HepG2 (cell line): ENCODE results near the gene OR10H2. TPM values are rescaled to one million over a fixed set of nuclear protein-coding genes. Genes with fewer than 3 reads are reported as not detected.

Source experiments
- ATAC-seq: fragments of 200-7000 bp; cut with Tn5 transposase; 3 replicates; pipeline ENCODE4 v1.9.1; 2020; ENCODE audit warnings: mild to moderate bottlenecking, moderate library complexity
- BruUV-seq: library from RNA; stranded (reverse); fragments of 400-500 nt; replicated peaks from 2 replicates; lab custom pipeline; 2021; lab: Mats Ljungman, UMichigan
- CTCF ChIA-PET: fragments of 300-600 bp; formaldehyde crosslinking; extraction: SDS; loops from one replicate; lab custom pipeline; 2021; ENCODE audit warnings: low total read pairs, inconsistent platforms, low intra/inter-chr PET ratio; lab: Yijun Ruan, JAX
- POLR2A ChIA-PET: fragments of 350-600 bp; sonication (Branson Sonifier 250); formaldehyde crosslinking; loops from one replicate; lab custom pipeline; 2020; ENCODE audit warnings: antibody characterized with exemption, inconsistent platforms; lab: Yijun Ruan, JAX
- DNase-seq: peaks from one replicate; pipeline ENCODE4 v3.0.0-alpha.2; 2015; ENCODE audit warnings: low spot score
- FAIRE-seq: peaks from 3 replicates; lab custom pipeline; 2011; peaks lifted over from hg19 to GRCh38; lab: Jason Lieb, UNC
- H2AFZ ChIP-seq: one replicate; pipeline ENCODE4 v1.6.1; 2011; ENCODE audit warnings: low read length, inconsistent platforms
- H3K27ac ChIP-seq: fragments of 300-600 bp; 3 replicates; pipeline ENCODE4 v1.8.0; 2011; ENCODE audit warnings: mixed run types, mild to moderate bottlenecking, mixed read lengths, low read length, inconsistent platforms; ENCODE audit not compliant: insufficient read depth; ENCODE audit errors: extremely low read length
- H3K27me3 ChIP-seq, 2 experiments: fragments of 200-600 bp in 1 of 2; 2 replicates in 1 of 2; 3 replicates in 1 of 2; pipeline versions ENCODE4 v1.6.0 to v1.8.0; 2011; ENCODE audit warnings: low read length in 2 of 2, mild to moderate bottlenecking in 2 of 2, moderate library complexity in 2 of 2, inconsistent platforms in 1 of 2; ENCODE audit not compliant: insufficient read depth in 2 of 2, control insufficient read depth in 1 of 2
- H3K36me3 ChIP-seq, 2 experiments: fragments of 200-600 bp in 1 of 2; replicated peaks in 1 of 2; 2 replicates in 1 of 2; 3 replicates in 1 of 2; pipeline versions ENCODE4 v1.5.1 to v1.8.0; 2011; ENCODE audit warnings: low read length in 2 of 2, inconsistent platforms in 1 of 2; ENCODE audit not compliant: insufficient read depth in 2 of 2, control insufficient read depth in 1 of 2
- H3K4me1 ChIP-seq: 2 replicates; pipeline ENCODE4 v1.5.1; 2012; ENCODE audit warnings: low read length, inconsistent platforms; ENCODE audit not compliant: insufficient read depth
- H3K4me2 ChIP-seq: 2 replicates; pipeline ENCODE4 v1.6.0; 2011; ENCODE audit warnings: low read depth, low read length, inconsistent platforms
- H3K4me3 ChIP-seq, 3 experiments: fragments of 200-600 bp in 1 of 3; sonication (generic), shearing (Covaris generic) in 1 of 3; replicated peaks in 1 of 3; 2 replicates each; pipeline ENCODE4 v1.5.1; 2011 to 2016; ENCODE audit warnings: low read length in 3 of 3, inconsistent platforms in 2 of 3, low read depth in 2 of 3, mild to moderate bottlenecking in 2 of 3, control low read depth in 1 of 3, mixed read lengths in 1 of 3; ENCODE audit not compliant: insufficient read depth in 1 of 3
- H3K79me2 ChIP-seq: one replicate; pipeline ENCODE4 v1.6.1; 2011; ENCODE audit warnings: low read length, inconsistent platforms; ENCODE audit not compliant: insufficient read depth
- H3K9ac ChIP-seq: 2 replicates; pipeline ENCODE4 v1.6.0; 2011; ENCODE audit warnings: mild to moderate bottlenecking, low read depth, low read length, inconsistent platforms; ENCODE audit not compliant: insufficient read depth
- H3K9me3 ChIP-seq: 2 replicates; pipeline ENCODE4 v1.5.1; 2012; ENCODE audit warnings: mild to moderate bottlenecking, low read length
- H4K20me1 ChIP-seq: 2 replicates; pipeline ENCODE4 v1.6.0; 2011; ENCODE audit warnings: inconsistent platforms, mild to moderate bottlenecking, low read length, moderate library complexity; ENCODE audit not compliant: insufficient read depth
- ARNT2 ChIP-seq: sonication (generic); formaldehyde crosslinking; IDR thresholded peaks from 2 replicates; pipeline ENCODE4 v1.8.0; 2022; ENCODE audit warnings: mild to moderate bottlenecking, low read depth, missing genetic modification reagents, moderate library complexity
- BRF2 ChIP-seq: sonication (generic); formaldehyde crosslinking; IDR thresholded peaks from 2 replicates; pipeline ENCODE4 v1.8.1; 2022; ENCODE audit warnings: mild to moderate bottlenecking, missing genetic modification reagents
- CEBPB ChIP-seq: IDR thresholded peaks from 2 replicates; pipeline ENCODE4 v1.6.1; 2011; ENCODE audit warnings: low read depth, low read length, improper control_type of control experiment, borderline replicate concordance
- HMGXB4 ChIP-seq, 2 experiments: sonication (generic) in 1 of 2; formaldehyde crosslinking in 1 of 2; IDR thresholded peaks; 2 replicates each; pipeline versions ENCODE4 v1.4.0 to v1.6.1; 2018 to 2020; ENCODE audit warnings: missing genetic modification reagents in 2 of 2, borderline replicate concordance in 1 of 2, low read depth in 1 of 2, mild to moderate bottlenecking in 1 of 2, missing biosample characterization in 1 of 2
- HNF4A ChIP-seq: sonication (generic); formaldehyde crosslinking; IDR thresholded peaks from 2 replicates; pipeline ENCODE4 v1.4.0; 2020; ENCODE audit warnings: missing genetic modification reagents
- LBX2 ChIP-seq: sonication (generic); formaldehyde crosslinking; IDR thresholded peaks from 2 replicates; pipeline ENCODE4 v1.5.0; 2020; ENCODE audit warnings: missing genetic modification reagents, mild to moderate bottlenecking, borderline replicate concordance
- MAFK ChIP-seq, 2 experiments: IDR thresholded peaks in 1 of 2; conservative IDR thresholded peaks in 1 of 2; 2 replicates each; pipeline ENCODE4 v1.6.1; 2011; ENCODE audit warnings: improper control_type of control experiment in 2 of 2, low read length in 2 of 2
- RAD21 ChIP-seq: fragments of 450-650 bp; formaldehyde crosslinking; IDR thresholded peaks from 2 replicates; pipeline ENCODE4 v1.5.0; 2020; ENCODE audit warnings: mild to moderate bottlenecking
- SAP130 ChIP-seq: IDR thresholded peaks from 2 replicates; pipeline ENCODE4 v1.6.1; 2016; ENCODE audit warnings: low read depth
- SMC3 ChIP-seq: IDR thresholded peaks from 2 replicates; pipeline ENCODE4 v1.6.1; 2011; ENCODE audit warnings: low read length, improper control_type of control experiment
- UBTF ChIP-seq: sonication (generic); formaldehyde crosslinking; IDR thresholded peaks from 2 replicates; pipeline ENCODE4 v1.4.0; 2020; ENCODE audit warnings: mild to moderate bottlenecking, missing genetic modification reagents
- XRCC5 ChIP-seq: fragments of 200-400 bp; formaldehyde crosslinking; optimal IDR thresholded peaks from 2 replicates; pipeline ENCODE3; 2017; ENCODE audit warnings: mild to moderate bottlenecking, low read length
- YEATS2 ChIP-seq: sonication (generic); formaldehyde crosslinking; IDR thresholded peaks from 2 replicates; pipeline ENCODE4 v1.4.0; 2020; ENCODE audit warnings: missing genetic modification reagents, borderline replicate concordance
- ZNF24 ChIP-seq: fragments of 450-650 bp; IDR thresholded peaks from 2 replicates; pipeline ENCODE4 v1.6.1; 2017; ENCODE audit warnings: antibody characterized with exemption, mild to moderate bottlenecking
- ZNF275 ChIP-seq: sonication (generic); formaldehyde crosslinking; IDR thresholded peaks from 2 replicates; pipeline ENCODE4 v1.8.0; 2022; ENCODE audit warnings: missing genetic modification reagents, mild to moderate bottlenecking, inconsistent platforms, borderline replicate concordance
- WGBS: methylation state at CpG from one replicate; pipeline ENCODE4 v1.1.6; 2017; ENCODE audit warnings: low lambda C conversion rate; 5-methylcytosine and 5-hydroxymethylcytosine counted together
- in situ Hi-C: cut with HindIII; loops from 2 replicates; pipeline ENCODE4 v1.10.0; 2017; ENCODE audit warnings: low pct_unique_long_range_greater_than_20kb; ENCODE audit not compliant: extremely low pct_ligation_motif_present
- intact Hi-C: fragments of 100-400 bp; cut with micrococcal nuclease; formaldehyde crosslinking; loops from one replicate; pipeline ENCODE4 v1.10.0; 2022; ENCODE audit not compliant: unreplicated experiment
- polyA plus RNA-seq, 8 experiments: library from polyadenylated mRNA; depleted of rRNA in 3 of 8; stranded (reverse) in 7 of 8; unstranded in 1 of 8; fragments of >200 nt; fragmentation: Illumina TruSeq in 4 of 8; extraction: Trizol in 4 of 8; gene quantifications; 2 replicates each; pipeline versions ENCODE4 v1.2.1 to v1.2.3, GENCODE V29; 2011 to 2016; ENCODE audit warnings: low read depth in 4 of 8, missing spikeins in 1 of 8, mixed read lengths in 1 of 8; ENCODE audit not compliant: insufficient read depth in 1 of 8
- total RNA-seq, 5 experiments: library from RNA; depleted of rRNA; stranded (reverse); fragments of >200 nt; fragmentation: Illumina TruSeq; extraction: Trizol; gene quantifications; 2 replicates each; pipeline ENCODE4 v1.2.3, GENCODE V29; 2016; ENCODE audit warnings: low read depth in 1 of 5

The OR10H2 gene
- total and polyA plus RNA-seq, 2 of the 13 experiments (the other 11 are each of a cell fraction or from before 2014, with no cell fraction given) = not detected

- peak overlapping the region; percentile 63 for H3K4me2 ChIP-seq
- no peaks in the 10 kb centered on the region for H3K27me3 ChIP-seq
- in situ Hi-C loops (no loop called here), intact Hi-C loops (loop anchor here (2.0 kb wide), 1 partner anchor 70 kb away; no protein-coding TSS in a partner anchor)
- ATAC-seq = peak; percentile 86
- H3K4me1 ChIP-seq = peaks cover 28% of the 10 kb centered on the region
- WGBS = 5% methylated on average over 6 of the region's 7 CpGs
- no peak overlapping the region for H2AFZ ChIP-seq
- ChIA-PET POLR2A (interaction anchor here (1.8 to 2.6 kb wide), 2 partner anchors 29 to 62 kb away, joined by 8 to 11 read pairs; partner anchors contain the start of genes CYP4F12 and CYP4F3), CTCF (interaction anchor here (2.5 kb wide), 1 partner anchor 73 kb away, joined by 10 read pairs; no protein-coding TSS in a partner anchor)
- peak overlapping the region in 1 of 3 experiments; percentile 43; a peak in 2 of 6 replicates for H3K4me3 ChIP-seq
- peak; percentile 83 for DNase-seq
- FAIRE-seq = peak; percentile 91
- no peak overlapping the region for H3K9ac ChIP-seq
- no peaks in the 10 kb centered on the region for H3K9me3 ChIP-seq
- no peaks in the 10 kb centered on the region for H3K36me3 ChIP-seq
- H4K20me1 ChIP-seq = no peaks in the 10 kb centered on the region; the same call in 1 of the 2 replicates
- no peaks in the 10 kb centered on the region for H3K79me2 ChIP-seq
- H3K27ac ChIP-seq = peak overlapping the region; percentile 72
- no TSS peak for BruUV-seq
- TF ChIP-seq HMGXB4 (CRISPR knock-in tag; IDR thresholded peaks at IDR 0.05; ENCODE audit: borderline replicate concordance in 1 of 2, low read depth in 1 of 2) (0 out of 4 replicates have a peak, but pooled peaks of 1 of the 2 experiments have one; percentile 25), CEBPB (peak; percentile 58; the same call in 1 of the 2 replicates), ZNF275 (CRISPR knock-in tag) (no peak), BRF2 (CRISPR knock-in tag) (no peak), YEATS2 (CRISPR knock-in tag) (no peak), SMC3 (peak; percentile 46; the same call in 1 of the 2 replicates), XRCC5 (peak; percentile 33), MAFK (conservative IDR thresholded peaks at IDR 0.05 in 1 of 2, IDR thresholded peaks at IDR 0.05 in 1 of 2; ENCODE audit: low read length in 2 of 2) (no peak), SAP130 (CRISPR knock-in tag) (peak; percentile 31; the same call in 1 of the 2 replicates), ARNT2 (CRISPR knock-in tag) (no peak), RAD21 (CRISPR knock-in tag) (peak; percentile 28; the same call in 1 of the 2 replicates), HNF4A (peak; percentile 25; the same call in 1 of the 2 replicates), UBTF (CRISPR knock-in tag) (0 out of 2 replicates have a peak, but pooled peaks have one; percentile 33), LBX2 (no peak), ZNF24 (0 out of 2 replicates have a peak, but pooled peaks have one; percentile 20)
Measured at GRCh38 chr19:15702534-15702930, 25.3 kb upstream of the OR10H2 start.
